PC-3 (cell line): ENCODE measurements around the gene KCNIP4. TPM values are rescaled to one million over a fixed set of nuclear protein-coding genes. Genes with fewer than 3 reads are reported as not detected.

ENCODE experiments used
- ATAC-seq: fragments of 200-7000 bp; cut with Tn5 transposase; 2 replicates; pipeline ENCODE4 v1.9.1; 2020; ENCODE audit warnings: mild to moderate bottlenecking, moderate library complexity
- BruUV-seq: library from RNA; stranded (reverse); fragments of 400-500 nt; replicated peaks from 2 replicates; lab custom pipeline; 2021; lab: Mats Ljungman, UMichigan
- CTCF ChIA-PET: fragments of 300-600 bp; sonication (Branson Sonifier 250); formaldehyde crosslinking; loops from one replicate; lab custom pipeline; 2022; ENCODE audit warnings: antibody characterized with exemption; lab: Charles Lee
- POLR2A ChIA-PET: fragments of 300-600 bp; sonication (Branson Sonifier 250); formaldehyde crosslinking; loops from one replicate; lab custom pipeline; 2022; ENCODE audit warnings: antibody characterized with exemption; ENCODE audit not compliant: unreplicated experiment; lab: Charles Lee
- DNase-seq: peaks from one replicate; pipeline ENCODE4 v3.0.0-alpha.2; 2015
- H2AFZ ChIP-seq: fragments of 300-600 bp; sonication (generic); 2 replicates; pipeline ENCODE4 v1.6.0; 2016; ENCODE audit warnings: antibody characterized with exemption, low read length
- H3F3A ChIP-seq: fragments of 300-600 bp; sonication (generic); one replicate; pipeline ENCODE4 v1.6.0; 2017; ENCODE audit warnings: antibody characterized with exemption, low read length, control low read depth, mild to moderate bottlenecking; ENCODE audit not compliant: unreplicated experiment
- H3K27ac ChIP-seq: fragments of 300-600 bp; sonication (generic); 2 replicates; pipeline ENCODE4 v1.5.1; 2016; ENCODE audit warnings: mild to moderate bottlenecking, low read length
- H3K27me3 ChIP-seq: fragments of 300-600 bp; sonication (generic); 2 replicates; pipeline ENCODE4 v1.6.1; 2016; ENCODE audit warnings: low read length, mixed read lengths
- H3K36me3 ChIP-seq: fragments of 300-600 bp; sonication (generic); 2 replicates; pipeline ENCODE4 v1.6.1; 2016; ENCODE audit warnings: low read depth, mixed run types, low read length, mixed read lengths
- H3K4me1 ChIP-seq: fragments of 300-600 bp; sonication (generic); 2 replicates; pipeline ENCODE4 v1.5.1; 2016; ENCODE audit warnings: low read length; ENCODE audit not compliant: insufficient read depth
- H3K4me2 ChIP-seq: fragments of 300-600 bp; sonication (generic); 2 replicates; pipeline ENCODE4 v1.6.0; 2016; ENCODE audit warnings: low read length
- H3K4me3 ChIP-seq: fragments of 300-600 bp; sonication (generic); 2 replicates; pipeline ENCODE4 v1.5.1; 2016; ENCODE audit warnings: mild to moderate bottlenecking, low read length, mixed read lengths
- H3K79me2 ChIP-seq: fragments of 300-600 bp; sonication (generic); 2 replicates; pipeline ENCODE4 v1.6.1; 2017; ENCODE audit warnings: low read length, mixed read lengths
- H3K9ac ChIP-seq: fragments of 300-600 bp; sonication (generic); 2 replicates; pipeline ENCODE4 v1.6.0; 2016; ENCODE audit warnings: mild to moderate bottlenecking, low read length
- H3K9me2 ChIP-seq: fragments of 300-600 bp; sonication (generic); replicated peaks from 2 replicates; pipeline ENCODE4 v1.6.1; 2016; ENCODE audit warnings: mixed run types, low read length, mixed read lengths
- H3K9me3 ChIP-seq: fragments of 300-600 bp; sonication (generic); 2 replicates; pipeline ENCODE4 v1.6.1; 2016; ENCODE audit warnings: low read length, mixed read lengths
- H4K20me1 ChIP-seq: fragments of 300-600 bp; sonication (generic); 2 replicates; pipeline ENCODE4 v1.6.1; 2016; ENCODE audit warnings: low read length, mixed read lengths
- CTCF ChIP-seq: fragments of 300-600 bp; sonication (generic); conservative IDR thresholded peaks from 2 replicates; pipeline ENCODE4 v1.5.1; 2017; ENCODE audit warnings: antibody characterized with exemption, low read depth, mild to moderate bottlenecking, low read length
- EZH2 ChIP-seq: fragments of 300-600 bp; sonication (generic); IDR thresholded peaks from one replicate; pipeline ENCODE4 v1.6.1; 2017; ENCODE audit warnings: antibody characterized with exemption, mild to moderate bottlenecking, low read length; ENCODE audit not compliant: unreplicated experiment
- EZH2phosphoT487 ChIP-seq: fragments of 300-600 bp; sonication (generic); IDR thresholded peaks from 2 replicates; pipeline ENCODE4 v1.6.1; 2018; ENCODE audit warnings: mild to moderate bottlenecking, antibody characterized with exemption, low read length, borderline replicate concordance
- intact Hi-C: fragments of 100-400 bp; cut with micrococcal nuclease; formaldehyde crosslinking; loops from 2 replicates; pipeline ENCODE4 v1.9.0; 2023
- total RNA-seq: library from RNA; depleted of rRNA; stranded (reverse); fragments of >200 nt; gene quantifications from 2 replicates; pipeline ENCODE4 v1.2.3, GENCODE V29; 2014

The KCNIP4 gene
- total RNA-seq, 1 experiment from 2014 or later: not detected

GRCh38 chr4:20987191-20987590 is 961.4 kb downstream of the KCNIP4 start:
- H3K79me2 ChIP-seq: no peaks in the 10 kb centered on the region
- H3K9me2 ChIP-seq: no peaks in the 10 kb centered on the region
- H4K20me1 ChIP-seq: no peaks in the 10 kb centered on the region
- ChIA-PET POLR2A (no interaction called here), CTCF (no interaction called here)
- peak; percentile 39 for DNase-seq
- H3K9me3 ChIP-seq: no peaks in the 10 kb centered on the region
- no peaks in the 10 kb centered on the region for H3F3A ChIP-seq
- intact Hi-C loops: no loop called here
- no TSS peak for BruUV-seq
- no peak overlapping the region for H3K4me3 ChIP-seq
- peaks cover 51% of the 10 kb centered on the region for H3K27me3 ChIP-seq
- TF ChIP-seq EZH2 (no peak), CTCF (no peak)
- no peak overlapping the region for H3K4me2 ChIP-seq
- 0 out of 2 replicates have a peak, but pooled peaks have one; percentile 22 for ATAC-seq
- no peaks in the 10 kb centered on the region for H3K36me3 ChIP-seq
- no peak overlapping the region for H3K9ac ChIP-seq
- H2AFZ ChIP-seq: no peak overlapping the region
- H3K4me1 ChIP-seq: no peaks in the 10 kb centered on the region
- H3K27ac ChIP-seq: no peak overlapping the region

- Histone ChIP-seq H3K9ac (no peak overlapping the region), H3K4me3 (no peak overlapping the region), H2AFZ (no peak overlapping the region), H3K4me1 (no peaks in the 10 kb centered on the region), H3K9me3 (no peaks in the 10 kb centered on the region), H3K36me3 (no peaks in the 10 kb centered on the region), H3K27ac (no peak overlapping the region), H3K79me2 (no peaks in the 10 kb centered on the region), H3K9me2 (no peaks in the 10 kb centered on the region), H3K27me3 (peaks cover 76% of the 10 kb centered on the region), H3F3A (no peaks in the 10 kb centered on the region), H4K20me1 (no peaks in the 10 kb centered on the region), H3K4me2 (no peak overlapping the region)
- intact Hi-C loops: no loop called here
- ChIA-PET POLR2A (no interaction called here), CTCF (no interaction called here)
- DNase-seq (no peak), ATAC-seq (no peak)
- no TSS peak for BruUV-seq
- TF ChIP-seq CTCF: no peak
- no peak for TF ChIP-seq EZH2phosphoT487
- TF ChIP-seq EZH2: no peak
These were observed 964.1 kb downstream of the KCNIP4 start for GRCh38 chr4:20984576-20984836.

- no TSS peak for BruUV-seq
- POLR2A ChIA-PET: no interaction called here
- Histone ChIP-seq H3K4me3 (no peak overlapping the region), H2AFZ (no peak overlapping the region), H4K20me1 (no peaks in the 10 kb centered on the region), H3K36me3 (no peaks in the 10 kb centered on the region), H3K27ac (no peak overlapping the region), H3K27me3 (peaks cover 80% of the 10 kb centered on the region), H3K4me1 (no peaks in the 10 kb centered on the region), H3K4me2 (no peak overlapping the region), H3K9me3 (no peaks in the 10 kb centered on the region), H3F3A (no peaks in the 10 kb centered on the region), H3K79me2 (no peaks in the 10 kb centered on the region), H3K9me2 (no peaks in the 10 kb centered on the region), H3K9ac (no peak overlapping the region)
- no peak for ATAC-seq
- intact Hi-C loops: no loop called here
- CTCF ChIA-PET: no interaction called here
- TF ChIP-seq CTCF: no peak
- TF ChIP-seq EZH2: no peak
- no peak for TF ChIP-seq EZH2phosphoT487
- DNase-seq: no peak
These were observed 964.6 kb downstream of the KCNIP4 start for GRCh38 chr4:20983763-20984575.
